T-helper 1 cell (primary cell): ENCODE data around the gene DDX47.
"Not testable (repeated sequence)": the region's sequence is repeated elsewhere in the genome, so short reads cannot be mapped to it uniquely, and the experiment has no call there.

Experiments
- DNase-seq, 5 donors: peaks; one replicate each; pipeline ENCODE4 v3.0.0-alpha.2; 2012 to 2020

Gene DDX47

DNA sequence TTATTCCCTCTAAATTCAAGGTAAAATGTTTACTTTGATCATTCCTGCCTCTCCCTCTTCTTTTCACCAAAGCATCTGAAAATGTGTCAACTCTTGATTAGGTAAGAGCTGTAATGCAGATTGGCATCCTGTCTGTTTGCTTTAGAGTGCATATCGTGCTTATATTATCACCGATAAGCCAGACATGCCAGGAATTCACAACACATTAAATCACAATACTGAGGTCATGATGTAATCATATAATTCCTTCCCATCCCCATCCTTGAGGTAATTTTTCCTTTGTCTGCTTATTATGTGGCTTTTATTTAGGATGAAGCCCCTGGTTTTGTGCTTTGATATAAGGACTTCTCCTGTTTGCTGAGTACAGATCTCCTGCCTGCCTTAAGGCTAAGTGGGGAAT, 10.2 kb downstream of the DDX47 start:
- no peak for DNase-seq

DNA sequence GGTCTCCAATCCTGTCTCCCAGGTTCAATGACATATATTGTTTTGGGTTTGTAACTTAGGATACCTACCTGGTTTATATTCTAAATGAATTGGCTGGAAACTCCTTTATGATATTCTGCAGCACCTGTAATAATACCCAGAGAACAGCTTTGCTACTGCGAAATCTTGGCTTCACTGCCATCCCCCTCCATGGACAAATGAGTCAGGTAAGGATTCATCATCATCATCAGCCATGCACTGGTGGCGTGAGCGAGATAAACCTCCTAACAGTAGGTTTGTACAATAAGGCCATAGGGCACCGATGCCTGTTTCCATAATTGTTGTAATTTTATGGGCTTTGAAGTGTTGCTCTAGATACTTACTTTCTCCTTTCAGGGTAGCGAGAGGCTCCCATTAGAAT, 10.7 kb downstream of the DDX47 start:
- no peak for DNase-seq

DNA sequence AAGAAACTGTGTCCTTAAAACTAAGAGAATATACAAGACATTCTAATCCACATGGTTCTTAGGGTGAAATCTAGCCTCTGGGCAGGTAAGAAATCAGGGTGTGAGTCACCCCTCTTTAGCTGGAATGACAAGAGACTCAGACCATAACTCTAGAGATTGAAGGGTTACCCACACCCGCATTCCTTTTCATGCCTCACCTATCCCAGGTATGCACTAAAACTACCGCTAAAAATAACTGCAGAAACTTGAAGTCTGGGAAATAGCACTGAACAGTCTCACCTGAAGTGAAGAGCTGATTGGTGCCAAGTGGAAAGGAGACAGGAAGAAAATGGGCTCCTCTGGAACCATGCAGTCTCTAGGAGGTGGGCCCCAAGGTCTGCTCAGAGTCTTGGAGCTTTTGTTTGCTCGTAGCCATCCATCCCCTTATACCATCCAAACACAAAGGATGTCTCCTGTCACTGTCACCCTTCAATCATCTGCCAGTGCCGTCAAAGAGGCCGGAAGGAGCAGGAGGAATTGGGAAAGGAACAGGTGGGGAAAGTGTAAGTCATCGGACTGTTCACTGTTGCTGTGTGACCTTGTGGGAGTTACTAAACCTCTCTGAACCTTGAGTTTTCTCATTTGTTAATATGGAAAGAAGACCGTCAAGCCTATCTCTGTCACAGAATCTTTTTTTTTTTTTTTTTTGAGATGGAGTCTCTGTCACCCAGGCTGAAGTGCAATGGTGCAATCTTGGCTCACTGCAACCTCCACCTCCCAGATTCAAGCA, 22.4 kb downstream of the DDX47 start:
- DNase-seq = no peak

DNA sequence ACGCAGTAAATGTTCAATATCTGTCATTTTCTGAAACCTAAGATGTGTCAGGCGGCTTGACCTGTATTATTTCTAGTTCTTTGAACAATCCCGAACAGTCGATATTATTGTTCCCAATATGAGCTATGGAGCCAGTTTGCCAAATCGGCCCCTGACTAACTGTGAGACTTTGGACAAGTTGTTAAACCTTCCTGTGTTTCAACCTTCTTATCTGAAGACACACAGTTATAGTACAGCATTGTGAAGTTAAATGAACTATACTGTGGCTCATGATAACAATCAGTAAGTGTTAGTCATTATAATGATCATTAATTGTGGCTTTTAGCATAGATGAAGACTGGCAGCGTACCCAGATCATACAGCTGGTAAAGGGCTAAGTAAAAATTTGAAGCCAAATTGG, 23.4 kb downstream of the DDX47 start:
- no peak for DNase-seq

DNA sequence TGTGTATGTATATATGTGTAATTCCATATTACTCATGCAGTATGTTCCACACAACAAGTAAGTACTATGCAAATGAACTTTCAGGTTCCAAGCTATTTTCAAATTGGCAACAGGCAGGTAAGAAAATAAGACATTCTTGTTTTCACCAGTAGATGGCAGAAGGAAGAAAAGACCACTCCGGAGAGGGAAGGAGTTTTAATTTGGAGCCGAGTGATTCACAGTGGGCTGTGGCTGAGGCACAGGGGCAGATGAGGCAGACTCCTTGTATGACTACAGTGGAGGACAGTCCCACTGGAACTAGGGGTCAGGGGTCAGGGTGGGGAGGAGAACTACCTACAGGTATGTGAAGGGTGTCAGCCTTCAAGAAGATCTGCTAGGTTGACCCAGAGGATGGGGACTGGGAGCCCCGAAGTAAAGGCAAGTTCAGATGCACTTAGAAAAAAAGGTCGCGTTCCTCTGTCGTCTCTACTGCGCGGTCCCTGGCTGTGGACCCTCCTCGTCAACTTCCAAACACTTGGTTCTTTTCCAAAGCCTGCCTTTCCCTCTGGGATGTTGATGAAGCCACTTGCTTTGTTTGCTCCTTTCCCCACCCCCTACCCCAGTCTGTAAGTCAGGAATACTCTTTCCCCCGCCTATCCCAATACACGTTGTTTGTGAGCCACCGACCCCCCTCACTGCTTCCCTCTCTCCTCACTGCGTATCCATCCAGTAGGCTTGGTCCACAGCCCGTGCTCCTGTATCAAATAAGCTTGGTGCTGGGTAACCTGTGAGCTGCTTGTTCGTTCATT, 24.1 kb downstream of the DDX47 start:
- DNase-seq = peak in 2 of 5 donors; percentile 10 to 62

DNA sequence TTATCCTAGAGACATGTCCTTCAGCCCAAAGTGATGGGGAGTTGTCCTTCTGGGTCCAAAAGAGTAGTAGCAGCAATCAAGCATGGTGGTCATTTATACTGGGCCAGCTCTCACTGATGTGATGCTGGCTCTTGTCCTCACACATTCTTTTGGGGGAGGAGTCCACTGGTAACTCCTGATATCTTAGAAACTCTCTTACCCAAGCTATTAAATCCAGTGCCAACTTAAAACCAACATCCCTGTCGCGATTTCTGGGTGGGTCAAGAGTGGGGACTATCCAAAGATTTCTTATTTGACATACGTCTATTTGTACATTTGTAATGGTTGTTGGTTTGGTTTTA, 24.6 kb downstream of the DDX47 start:
- DNase-seq = no peak

DNA sequence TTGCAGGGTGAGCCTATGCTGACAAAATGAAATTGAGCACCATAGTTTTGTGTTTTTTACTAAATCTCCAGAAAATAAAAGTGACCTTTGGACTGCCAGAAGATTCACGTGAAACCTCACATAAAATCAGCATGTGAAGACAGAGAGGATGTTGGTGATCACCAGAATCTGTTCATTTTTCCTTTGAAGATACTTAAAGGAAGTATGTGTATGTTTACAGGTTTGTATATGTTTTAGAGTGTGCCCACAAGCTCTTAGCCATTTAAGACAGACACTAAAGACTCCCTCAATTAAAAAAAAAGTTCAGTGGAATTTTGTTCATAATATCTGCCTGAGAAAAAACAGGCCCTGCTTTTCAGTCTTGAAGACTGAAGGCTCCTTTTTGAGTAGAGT, 25.9 kb downstream of the DDX47 start:
- DNase-seq = peak in 1 of 5 donors; percentile 14

DNA sequence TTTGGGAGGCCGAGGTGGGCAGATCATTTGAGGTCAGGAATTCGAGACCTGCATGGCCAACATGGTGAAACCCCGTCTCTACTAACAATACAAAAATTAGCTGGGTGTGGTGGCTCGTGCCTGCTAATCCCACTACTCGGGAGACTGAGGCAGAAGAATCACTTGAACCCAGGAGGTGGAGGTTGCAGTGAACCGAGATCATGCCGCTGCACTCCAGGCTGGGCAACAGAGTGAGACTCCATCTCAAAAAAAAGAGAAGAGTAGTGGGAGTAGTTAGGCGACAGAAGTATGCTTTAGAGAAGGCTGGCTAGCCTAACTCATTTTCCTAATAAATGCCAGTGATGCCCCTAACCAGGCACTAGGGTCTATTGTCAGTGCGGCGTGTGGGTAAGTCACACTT, 26.3 kb downstream of the DDX47 start:
- not testable (repeated sequence) for DNase-seq

DNA sequence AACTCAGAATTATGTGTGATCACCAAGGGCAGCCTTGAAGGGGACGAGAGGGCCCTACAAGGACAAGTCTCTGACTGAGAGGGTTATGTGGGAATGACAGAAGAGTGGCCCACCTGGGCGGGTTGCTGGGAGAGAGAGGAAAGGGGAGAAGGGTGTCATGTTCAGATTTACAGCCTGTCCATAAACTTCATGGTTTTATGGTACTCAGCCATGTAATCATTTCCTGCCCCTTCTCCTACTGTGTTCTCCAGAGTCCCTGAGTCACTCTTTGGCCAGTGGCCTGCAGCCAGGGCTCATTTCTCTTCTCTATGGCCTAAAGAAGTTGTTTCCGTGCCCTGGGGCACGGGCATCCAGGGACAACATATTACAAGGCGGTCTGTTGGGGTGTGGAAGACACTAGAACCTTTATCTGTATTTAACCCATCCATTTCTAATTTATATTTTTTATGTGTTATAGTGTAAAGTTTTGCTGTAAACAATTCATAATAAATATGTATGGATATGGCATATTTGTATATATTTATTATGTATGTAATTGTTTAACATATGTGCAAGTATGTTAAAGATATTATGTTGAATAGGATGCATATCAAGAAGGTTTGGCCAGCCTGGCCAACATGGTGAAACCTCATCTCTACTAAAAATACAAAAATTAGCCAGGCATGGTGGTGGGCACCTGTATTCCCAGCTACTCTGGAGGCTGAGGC, 26.9 kb downstream of the DDX47 start:
- no peak for DNase-seq

DNA sequence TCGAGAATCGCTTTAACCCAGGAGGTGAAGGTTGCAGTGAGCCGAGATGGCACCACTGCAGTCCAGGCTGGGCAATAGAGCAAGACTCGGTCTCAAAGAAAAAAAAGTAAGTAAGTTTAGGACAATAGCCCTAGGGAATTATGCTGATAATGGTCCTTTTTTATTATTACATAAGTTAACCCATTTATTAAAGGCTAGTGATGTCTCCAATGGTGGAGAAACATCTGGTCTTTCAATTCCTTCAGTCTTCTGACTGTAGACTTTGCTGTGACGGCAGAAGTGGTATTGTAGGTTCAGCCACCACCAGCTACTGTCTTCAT, 27.4 kb downstream of the DDX47 start:
- DNase-seq = no peak

DNA sequence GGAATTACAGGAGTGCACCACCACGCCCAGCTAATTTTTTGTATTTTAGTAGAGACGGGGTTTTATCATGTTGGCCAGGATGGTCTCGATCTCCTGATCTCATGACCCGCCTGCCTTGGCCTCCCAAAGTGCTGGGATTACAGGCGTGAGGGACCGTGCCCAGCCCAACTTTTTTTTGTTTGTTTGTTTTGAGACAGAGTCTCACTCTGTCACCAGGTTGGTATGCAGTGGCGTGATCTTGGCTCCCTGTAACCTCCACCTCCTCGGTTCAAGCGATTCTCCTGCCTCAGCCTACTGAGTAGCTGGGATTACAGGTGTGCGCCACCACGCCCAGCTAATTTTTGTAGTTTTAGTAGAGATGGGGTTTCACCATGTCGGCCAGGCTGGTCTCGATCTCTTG, 28.3 kb downstream of the DDX47 start:
- not testable (repeated sequence) for DNase-seq

DNA sequence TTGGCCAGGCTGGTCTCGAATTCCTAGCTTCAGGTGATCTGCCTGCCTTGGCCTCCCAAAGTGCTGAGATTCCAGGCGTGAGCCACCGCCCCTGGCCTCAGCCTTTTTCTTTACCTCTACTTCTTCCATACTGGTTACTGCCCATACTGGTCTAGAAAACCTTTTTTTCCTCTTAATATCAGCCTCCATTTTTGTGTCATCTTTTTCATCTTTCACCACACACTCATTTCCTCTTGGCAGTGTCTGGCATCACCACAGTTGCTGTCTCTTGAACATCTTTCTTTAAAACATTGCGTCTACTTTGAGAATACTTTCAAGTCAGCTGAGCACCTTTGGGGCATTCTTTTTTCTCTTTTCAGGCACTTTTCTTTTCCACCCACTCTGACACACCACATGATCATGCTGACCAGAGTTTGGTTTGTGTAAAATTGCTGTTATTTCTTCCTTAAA, 32.7 kb downstream of the DDX47 start:
- DNase-seq = peak in 1 of 5 donors; percentile 29

DNA sequence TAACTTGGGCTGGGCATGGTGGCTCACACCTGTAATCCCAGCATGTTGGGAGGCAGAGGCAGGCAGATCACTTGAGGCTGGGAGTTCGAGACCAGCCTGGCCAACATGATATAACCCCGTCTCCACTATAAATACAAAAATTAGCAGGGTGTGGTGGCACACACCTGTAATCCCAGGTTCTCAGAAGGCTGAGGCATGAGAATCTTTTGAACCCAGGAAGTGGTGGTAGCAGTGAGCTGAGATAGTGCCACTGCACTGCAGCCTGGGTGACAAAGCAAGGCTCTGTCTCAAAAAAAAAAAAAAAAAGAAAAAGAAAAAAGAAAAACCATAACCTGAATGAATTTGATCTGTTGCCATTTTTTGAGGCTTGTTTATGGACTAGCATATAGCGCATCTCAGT, 33.6 kb downstream of the DDX47 start:
- peak in 2 of 5 donors; percentile 6 to 69 for DNase-seq

DNA sequence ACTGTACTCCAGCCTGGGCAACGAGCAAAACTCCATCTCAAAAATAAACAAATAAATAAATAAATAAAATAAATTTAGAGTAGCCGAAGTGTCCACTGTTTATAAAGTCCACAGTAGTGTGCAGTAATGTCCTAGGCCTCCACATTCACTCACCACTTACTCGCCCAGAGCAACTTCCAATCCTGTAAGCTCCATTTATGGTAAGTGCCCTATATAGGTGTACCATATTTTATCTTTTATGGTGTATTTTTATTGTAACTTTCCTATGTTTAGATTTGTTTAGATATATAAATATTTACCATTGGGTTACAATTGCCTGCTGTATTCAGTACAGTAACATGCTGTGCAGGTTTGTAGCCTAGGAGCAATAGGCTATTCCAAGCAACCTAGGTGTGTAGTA, 40.3 kb downstream of the DDX47 start:
- DNase-seq = no peak

DNA sequence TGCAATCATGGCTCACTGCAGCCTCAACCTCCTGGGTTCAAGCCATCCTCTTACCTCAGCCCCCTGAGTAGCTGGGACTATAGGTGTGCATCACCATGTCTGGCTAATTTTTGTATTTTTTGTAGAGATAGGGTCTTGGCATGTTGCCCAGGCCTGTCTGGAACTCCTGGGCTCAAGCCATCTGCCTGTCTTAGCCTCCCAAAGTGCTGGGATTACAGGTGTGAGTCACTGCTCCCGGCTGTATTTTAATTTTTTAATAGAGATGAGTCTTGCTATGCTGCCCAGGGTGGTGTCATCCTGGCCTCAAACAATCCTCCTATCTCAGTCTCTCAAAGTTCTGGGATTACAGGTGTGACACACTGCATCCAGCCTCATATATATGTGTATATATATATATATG, 46.5 kb downstream of the DDX47 start:
- DNase-seq = no peak

DNA sequence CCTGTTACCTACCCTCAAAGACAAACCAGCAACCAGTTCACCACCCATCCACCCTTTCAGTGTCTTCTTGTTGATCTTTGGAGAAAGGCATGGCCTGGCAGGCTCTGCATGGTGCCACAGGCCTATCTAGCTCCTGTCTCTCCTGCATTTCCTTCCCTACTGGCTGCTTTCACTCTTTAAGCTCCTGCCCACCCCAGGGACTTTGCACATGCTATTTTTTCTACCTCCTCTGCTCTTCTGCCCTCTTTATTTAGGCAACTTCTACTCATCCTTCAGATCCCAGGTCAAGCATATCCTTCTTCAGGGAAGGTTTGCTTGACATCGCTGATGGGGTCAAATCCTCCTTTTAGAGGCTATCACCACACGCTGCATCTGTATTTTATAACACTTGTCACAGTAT, 51.1 kb downstream of the DDX47 start:
- no peak for DNase-seq

DNA sequence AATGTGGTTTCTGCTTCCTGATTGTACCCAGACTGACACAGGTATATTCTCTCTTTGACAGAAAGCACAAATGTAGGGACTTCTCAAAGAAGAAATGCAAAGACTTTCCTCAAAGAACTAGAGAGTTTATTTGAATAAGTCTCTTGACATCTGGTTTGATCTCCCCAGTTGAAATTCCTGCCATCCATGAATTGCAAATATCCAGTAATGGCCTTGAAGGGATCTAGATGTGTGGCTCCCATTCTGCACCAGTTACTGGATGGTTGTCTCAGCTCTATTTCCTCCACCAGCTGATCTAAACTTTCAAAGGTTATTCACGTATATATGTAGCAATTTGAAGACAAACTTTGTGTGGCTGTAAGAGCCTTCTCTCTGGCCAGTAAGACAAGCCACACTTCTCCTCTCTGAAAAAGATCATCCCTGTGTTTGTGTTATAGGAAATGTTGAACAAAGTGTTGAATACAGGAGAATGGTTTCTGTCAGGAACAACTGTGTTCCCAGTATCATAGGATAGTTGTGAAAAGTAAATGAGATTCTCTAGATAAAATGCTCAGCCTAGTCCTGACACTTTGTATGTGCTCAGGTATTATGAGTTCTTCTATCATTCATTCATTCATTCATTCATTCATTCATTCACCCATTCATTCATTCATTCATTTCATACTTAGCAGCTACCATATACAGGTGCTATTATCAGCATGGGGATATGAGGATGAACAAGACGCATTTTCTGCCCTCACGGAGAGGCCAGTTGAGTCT, 55.5 kb downstream of the DDX47 start:
- DNase-seq = no peak

DNA sequence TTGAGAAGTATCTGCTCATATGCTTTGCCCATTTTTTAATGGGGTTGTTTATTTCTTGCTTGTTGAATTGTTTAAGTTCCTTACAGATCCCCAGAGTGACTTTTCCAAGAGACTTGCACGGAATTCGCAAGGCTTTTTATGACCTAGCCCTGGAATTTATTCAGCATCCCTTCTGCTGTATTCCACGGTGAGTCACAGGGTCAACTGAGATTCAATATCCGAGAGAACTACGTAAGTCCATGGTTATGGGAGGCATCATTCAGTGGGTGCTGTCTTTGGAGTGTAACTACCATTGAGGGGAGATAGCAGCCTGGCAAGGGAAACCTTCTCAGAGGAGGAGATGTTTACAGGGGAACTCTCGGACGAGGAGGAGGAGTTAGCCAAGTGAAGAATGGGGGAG, 57.3 kb downstream of the DDX47 start:
- DNase-seq = no peak

DNA sequence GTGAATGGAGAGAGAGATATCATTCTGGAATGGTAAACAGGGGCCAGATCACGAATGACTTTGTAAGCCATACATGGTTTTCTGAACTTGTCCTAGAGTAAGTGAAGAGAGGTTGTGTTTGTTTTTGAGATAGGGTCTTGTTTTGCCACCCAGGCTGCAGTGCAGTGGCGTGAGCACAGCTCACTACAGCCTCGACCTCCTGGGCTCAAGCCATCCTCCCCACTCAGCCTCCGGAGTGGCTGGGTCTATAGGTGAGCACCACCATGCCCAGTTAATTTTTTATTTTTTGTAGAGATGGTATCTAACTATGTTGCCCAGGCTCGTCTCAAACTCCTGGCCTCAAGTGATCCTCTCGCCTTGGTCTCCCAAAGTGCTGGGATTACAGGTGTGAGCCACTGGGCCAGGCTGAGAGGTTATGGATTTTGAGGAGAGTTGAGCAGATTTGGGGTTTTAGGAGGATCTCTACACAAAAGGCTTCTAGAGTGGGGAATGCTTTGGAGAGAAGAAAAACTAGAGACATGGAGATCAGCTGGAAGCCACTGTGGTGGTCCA, 58.5 kb downstream of the DDX47 start:
- no peak for DNase-seq

DNA sequence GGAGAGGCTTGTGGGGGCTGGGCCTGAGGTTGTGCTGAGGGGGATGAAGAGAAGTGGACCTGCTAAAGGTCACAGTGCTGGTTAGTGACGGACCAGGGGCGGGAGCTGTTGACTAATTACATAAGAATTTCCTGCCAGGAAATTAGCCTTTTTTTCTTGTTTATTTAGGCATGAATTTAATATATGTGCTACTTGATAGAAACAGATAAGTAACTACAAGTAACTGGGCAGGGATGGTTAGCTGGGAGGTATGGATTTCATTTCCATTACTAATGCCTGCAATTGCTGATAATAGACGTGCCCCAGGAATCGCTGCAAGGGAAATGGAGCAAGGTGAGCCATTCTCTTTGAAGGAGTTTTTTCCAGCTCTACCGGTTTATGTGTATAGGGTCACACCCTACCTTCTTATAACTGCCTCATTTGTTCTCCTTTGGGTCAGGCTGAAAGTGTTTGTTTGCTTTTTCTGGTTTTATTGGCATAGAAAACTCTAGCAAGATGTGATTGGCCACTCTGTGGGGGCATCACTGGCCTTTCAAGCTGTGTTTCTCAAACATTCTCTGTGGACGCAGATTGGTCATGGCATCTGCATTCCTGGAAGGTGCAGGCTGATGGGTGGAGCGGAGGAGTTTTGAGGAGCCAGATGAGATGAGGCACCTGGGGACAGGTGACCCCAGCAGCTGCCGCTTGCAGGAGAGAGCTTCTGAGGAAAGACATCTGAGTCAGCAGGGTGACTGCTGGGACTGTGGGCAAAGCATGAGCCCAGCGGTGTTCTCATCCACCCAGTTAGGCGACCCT, 59.2 kb downstream of the DDX47 start:
- DNase-seq = no peak

DNA sequence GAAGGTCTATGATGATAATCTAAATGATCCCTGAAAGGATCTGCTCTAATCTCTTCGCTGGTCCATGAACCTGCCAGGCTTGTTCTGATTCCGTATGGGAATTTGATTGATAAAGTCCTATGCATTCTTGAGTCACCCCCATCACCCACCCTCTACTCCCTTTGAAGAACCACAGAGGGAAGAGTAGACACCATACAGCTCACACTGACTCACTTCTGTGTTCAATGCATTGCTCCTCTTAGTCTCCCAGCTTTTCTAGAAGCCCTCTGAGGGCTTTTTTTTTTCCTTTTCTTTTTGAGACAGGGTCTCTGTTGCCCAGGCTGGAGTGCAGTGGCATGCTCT, 59.8 kb downstream of the DDX47 start:
- no peak for DNase-seq

DNA sequence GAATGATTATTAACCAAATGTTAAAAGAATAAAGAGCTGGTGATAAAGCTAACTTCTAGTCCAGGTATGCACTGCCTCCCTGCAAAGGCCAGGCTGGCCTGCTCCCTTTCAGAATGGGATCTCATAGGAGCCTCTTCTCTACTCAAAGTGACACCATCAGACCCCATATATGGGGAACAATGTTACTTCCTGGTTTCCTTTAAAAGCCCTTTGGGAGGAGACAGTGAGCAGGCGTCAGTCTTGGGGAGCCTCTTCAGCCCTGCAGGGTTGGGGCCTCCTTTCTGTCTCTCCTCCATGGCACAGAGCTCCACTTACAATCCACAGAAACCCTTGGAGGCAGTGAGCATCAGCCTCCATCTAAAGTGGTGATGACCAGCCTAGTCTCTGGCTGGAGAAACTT, 60.9 kb downstream of the DDX47 start:
- DNase-seq = no peak
